Parathyroid adenoma (tissue), 2 donors: ENCODE results near the gene ZSCAN5B.

Experiments
- H2AFZ ChIP-seq: fragments of 300-600 bp; sonication (generic); one replicate; pipeline ENCODE4 v1.7.0; 2017; ENCODE audit warnings: antibody characterized with exemption, mild to moderate bottlenecking
- H3K27ac ChIP-seq: fragments of 300-600 bp; sonication (generic); one replicate; pipeline ENCODE4 v1.7.0; 2017
- H3K27me3 ChIP-seq: fragments of 300-600 bp; sonication (generic); one replicate; pipeline ENCODE4 v1.7.0; 2017; ENCODE audit warnings: low read length; ENCODE audit not compliant: control insufficient read depth, insufficient read depth
- H3K36me3 ChIP-seq: fragments of 300-600 bp; sonication (generic); one replicate; pipeline ENCODE4 v1.7.0; 2017; ENCODE audit warnings: low read length; ENCODE audit not compliant: control insufficient read depth, insufficient read depth
- H3K4me1 ChIP-seq: fragments of 300-600 bp; sonication (generic); one replicate; pipeline ENCODE4 v1.7.0; 2017; ENCODE audit warnings: control low read depth
- H3K4me2 ChIP-seq: fragments of 300-600 bp; sonication (generic); one replicate; pipeline ENCODE4 v1.7.0; 2017; ENCODE audit warnings: low read length
- H3K4me3 ChIP-seq: fragments of 300-600 bp; sonication (generic); one replicate; pipeline ENCODE4 v1.7.0; 2017; ENCODE audit warnings: low read depth, low read length
- H3K79me2 ChIP-seq: fragments of 300-600 bp; sonication (generic); one replicate; pipeline ENCODE4 v1.7.0; 2017; ENCODE audit warnings: control low read depth
- H3K9ac ChIP-seq: fragments of 300-600 bp; sonication (generic); one replicate; pipeline ENCODE4 v1.7.0; 2017; ENCODE audit warnings: mild to moderate bottlenecking
- H3K9me3 ChIP-seq: fragments of 300-600 bp; sonication (generic); one replicate; pipeline ENCODE4 v1.7.0; 2017; ENCODE audit warnings: low read length; ENCODE audit not compliant: control insufficient read depth
- TF ChIP-seq, protein P1 (sequence below): fragments of 300-600 bp; sonication (generic); IDR thresholded peaks from one replicate; pipeline ENCODE4 v1.7.0; 2017; ENCODE audit warnings: antibody characterized with exemption, mild to moderate bottlenecking
- donor health status: primary hyperparathyroidism.

ZSCAN5B gene

DNA sequence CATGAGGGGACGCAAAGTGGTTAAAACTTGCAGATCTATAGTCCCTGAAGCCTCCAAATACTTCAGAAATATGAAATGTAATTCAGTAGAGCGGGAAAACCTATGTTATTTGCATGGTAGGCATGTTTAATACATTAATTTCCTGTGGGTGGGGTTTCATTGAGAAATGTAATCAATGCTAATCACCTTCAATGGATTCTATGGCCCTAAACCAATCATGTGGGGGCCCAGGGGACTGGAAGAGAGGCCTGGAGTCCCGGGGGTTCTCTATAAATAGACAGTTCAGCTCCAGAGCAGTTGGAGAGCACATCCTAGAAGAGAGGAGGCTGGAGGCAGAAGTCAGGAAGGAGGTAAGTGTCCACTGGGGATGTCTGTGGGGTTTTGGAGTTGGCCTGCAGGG lies 4.4 kb upstream of the ZSCAN5B start, which contains the start of gene ZSCAN5C:
ZSCAN5C (plus strand) TSS at position 301 of the 400 bp plus-strand sequence. CDS start 3,641 bp downstream, outside the sequence.
- no peak within 1 kb of the TSS for H3K4me3 ChIP-seq
- TF ChIP-seq, protein P1, sequence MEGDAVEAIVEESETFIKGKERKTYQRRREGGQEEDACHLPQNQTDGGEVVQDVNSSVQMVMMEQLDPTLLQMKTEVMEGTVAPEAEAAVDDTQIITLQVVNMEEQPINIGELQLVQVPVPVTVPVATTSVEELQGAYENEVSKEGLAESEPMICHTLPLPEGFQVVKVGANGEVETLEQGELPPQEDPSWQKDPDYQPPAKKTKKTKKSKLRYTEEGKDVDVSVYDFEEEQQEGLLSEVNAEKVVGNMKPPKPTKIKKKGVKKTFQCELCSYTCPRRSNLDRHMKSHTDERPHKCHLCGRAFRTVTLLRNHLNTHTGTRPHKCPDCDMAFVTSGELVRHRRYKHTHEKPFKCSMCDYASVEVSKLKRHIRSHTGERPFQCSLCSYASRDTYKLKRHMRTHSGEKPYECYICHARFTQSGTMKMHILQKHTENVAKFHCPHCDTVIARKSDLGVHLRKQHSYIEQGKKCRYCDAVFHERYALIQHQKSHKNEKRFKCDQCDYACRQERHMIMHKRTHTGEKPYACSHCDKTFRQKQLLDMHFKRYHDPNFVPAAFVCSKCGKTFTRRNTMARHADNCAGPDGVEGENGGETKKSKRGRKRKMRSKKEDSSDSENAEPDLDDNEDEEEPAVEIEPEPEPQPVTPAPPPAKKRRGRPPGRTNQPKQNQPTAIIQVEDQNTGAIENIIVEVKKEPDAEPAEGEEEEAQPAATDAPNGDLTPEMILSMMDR, result no peak
- no peaks in the 10 kb centered on the region for H3K9me3 ChIP-seq
- H3K27me3 ChIP-seq, result no peaks in the 10 kb centered on the region
- H2AFZ ChIP-seq, result no peak within 1 kb of the TSS
- no peaks in the 10 kb centered on the region for H3K4me1 ChIP-seq
- H3K27ac ChIP-seq, result no peak within 1 kb of the TSS
- H3K4me2 ChIP-seq, result no peak within 1 kb of the TSS
- no peak within 1 kb of the TSS for H3K9ac ChIP-seq
- no peaks in the 10 kb centered on the region for H3K79me2 ChIP-seq
- no peaks in the 10 kb centered on the region for H3K36me3 ChIP-seq

GRCh38 chr19:56199687-56200086 lies 2.1 kb upstream of the ZSCAN5B start:
- H3K36me3 ChIP-seq, result no peaks in the 10 kb centered on the region
- no peaks in the 10 kb centered on the region for H3K27me3 ChIP-seq
- H3K79me2 ChIP-seq, result no peaks in the 10 kb centered on the region
- H2AFZ ChIP-seq, result no peak overlapping the region
- H3K9ac ChIP-seq, result no peak overlapping the region
- H3K27ac ChIP-seq, result no peak overlapping the region
- H3K9me3 ChIP-seq, result no peaks in the 10 kb centered on the region
- no peak overlapping the region for H3K4me3 ChIP-seq
- no peaks in the 10 kb centered on the region for H3K4me1 ChIP-seq
- no peak overlapping the region for H3K4me2 ChIP-seq
- TF ChIP-seq, protein P1, result no peak

DNA sequence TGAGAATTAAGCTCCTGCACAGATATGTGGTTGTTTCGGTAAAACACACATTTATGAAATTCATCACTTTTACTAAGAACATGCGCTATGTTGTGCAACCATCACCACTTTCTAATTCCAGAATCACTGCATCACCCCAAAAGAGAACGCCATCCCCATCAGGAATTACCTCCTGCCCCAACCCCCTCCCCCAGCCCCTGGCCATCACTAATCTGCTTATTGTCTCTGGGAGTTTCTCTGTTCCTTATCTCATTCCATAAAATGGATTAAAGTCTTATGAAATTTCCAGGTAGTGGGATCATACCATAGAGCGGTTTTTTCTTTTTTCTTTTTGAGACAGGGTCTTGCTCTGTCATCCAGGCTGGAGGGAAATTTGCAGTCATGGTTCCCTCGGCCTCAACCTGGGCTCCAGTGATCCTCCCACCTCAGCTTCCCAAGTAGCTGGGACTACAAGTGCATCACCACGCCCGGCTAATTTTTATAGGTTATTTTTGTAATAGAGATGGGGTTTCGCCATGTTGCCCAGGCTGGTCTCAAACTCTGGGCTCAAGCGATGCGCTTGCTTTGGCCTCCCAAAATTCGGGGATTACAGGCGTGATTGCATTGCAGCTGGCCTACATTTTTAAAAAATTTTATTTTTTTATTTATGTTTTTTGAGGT lies 3.5 kb downstream of the ZSCAN5B start:
- Histone ChIP-seq H2AFZ (no peak overlapping the region), H3K9me3 (no peaks in the 10 kb centered on the region), H3K4me3 (no peak overlapping the region), H3K79me2 (no peaks in the 10 kb centered on the region), H3K9ac (no peak overlapping the region), H3K36me3 (no peaks in the 10 kb centered on the region), H3K27me3 (no peaks in the 10 kb centered on the region), H3K4me1 (no peaks in the 10 kb centered on the region), H3K4me2 (no peak overlapping the region), H3K27ac (no peak overlapping the region)
- TF ChIP-seq, protein P1, result no peak

GRCh38 chr19:56191711-56192110 lies 5.9 kb downstream of the ZSCAN5B start:
- H3K27me3 ChIP-seq, result no peaks in the 10 kb centered on the region
- no peak overlapping the region for H3K4me3 ChIP-seq
- H2AFZ ChIP-seq, result no peak overlapping the region
- H3K4me2 ChIP-seq, result no peak overlapping the region
- no peak overlapping the region for H3K27ac ChIP-seq
- TF ChIP-seq, protein P1, result no peak
- H3K4me1 ChIP-seq, result no peaks in the 10 kb centered on the region
- H3K36me3 ChIP-seq, result no peaks in the 10 kb centered on the region
- H3K9ac ChIP-seq, result no peak overlapping the region
- no peaks in the 10 kb centered on the region for H3K79me2 ChIP-seq
- no peaks in the 10 kb centered on the region for H3K9me3 ChIP-seq

DNA sequence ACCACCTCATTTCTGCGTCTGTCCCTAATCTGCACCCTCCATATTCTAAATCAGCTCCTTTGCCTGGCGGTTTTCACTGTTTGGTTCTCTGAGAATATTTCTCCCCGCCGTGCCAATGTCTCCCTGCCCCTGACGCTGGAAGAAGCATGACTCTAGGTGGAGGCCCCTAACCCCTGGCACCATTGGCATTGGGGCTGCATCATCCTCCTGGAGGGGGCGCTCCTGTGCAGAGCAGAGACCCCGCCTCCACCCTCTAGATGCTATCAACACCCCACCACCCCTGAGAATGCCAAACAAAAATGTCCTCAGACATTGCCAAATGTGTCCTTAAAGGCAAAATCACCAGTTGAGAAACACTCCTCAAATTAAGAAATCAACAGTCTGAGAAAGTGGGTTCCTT lies 6.5 kb downstream of the ZSCAN5B start:
- Histone ChIP-seq H3K36me3 (no peaks in the 10 kb centered on the region), H3K4me1 (no peaks in the 10 kb centered on the region), H3K9me3 (no peaks in the 10 kb centered on the region), H2AFZ (no peak overlapping the region), H3K27ac (no peak overlapping the region), H3K27me3 (no peaks in the 10 kb centered on the region), H3K79me2 (no peaks in the 10 kb centered on the region), H3K4me2 (no peak overlapping the region), H3K4me3 (no peak overlapping the region), H3K9ac (no peak overlapping the region)
- TF ChIP-seq, protein P1, result no peak
